GM12878 (cell line): ENCODE results near the gene CARM1. TPM values are rescaled to one million over a fixed set of nuclear protein-coding genes. Genes with fewer than 3 reads are reported as not detected.

Experiments used
- BHLHE40 ChIP-seq, 2 experiments: fragments of 450-650 bp in 1 of 2; IDR thresholded peaks; 2 replicates each; pipeline ENCODE4 v1.6.1; 2011 to 2017; ENCODE audit warnings: low read depth in 2 of 2, borderline replicate concordance in 1 of 2, improper control_type of control experiment in 1 of 2, low read length in 1 of 2, mild to moderate bottlenecking in 1 of 2
- CTCF ChIP-seq, 3 experiments: IDR thresholded peaks in 2 of 3; conservative IDR thresholded peaks in 1 of 3; 2 replicates each; pipeline ENCODE4 v1.5.1; 2011; ENCODE audit warnings: low read depth in 3 of 3, low read length in 3 of 3, mild to moderate bottlenecking in 3 of 3, control low read depth in 2 of 3, moderate library complexity in 2 of 3, inconsistent platforms in 1 of 3, mixed read lengths in 1 of 3; ENCODE audit not compliant: control insufficient read depth in 2 of 3, insufficient read depth in 1 of 3; ENCODE audit errors: extremely low read depth in 1 of 3
- DPF2 ChIP-seq: fragments of 450-650 bp; IDR thresholded peaks from 2 replicates; pipeline ENCODE4 v1.6.1; 2017; ENCODE audit warnings: mild to moderate bottlenecking
- IKZF1 ChIP-seq: fragments of 450-650 bp; conservative IDR thresholded peaks from 2 replicates; pipeline ENCODE4 v1.6.1; 2017; ENCODE audit warnings: antibody characterized with exemption, mild to moderate bottlenecking
- KAT2A ChIP-seq: conservative IDR thresholded peaks from 2 replicates; pipeline ENCODE4 v1.6.1; 2011; ENCODE audit warnings: low read depth, low read length; ENCODE audit not compliant: control insufficient read depth
- LARP7 ChIP-seq: fragments of 450-650 bp; IDR thresholded peaks from 2 replicates; pipeline ENCODE4 v1.6.1; 2017; ENCODE audit warnings: mild to moderate bottlenecking
- MTA3 ChIP-seq: IDR thresholded peaks from 2 replicates; pipeline ENCODE4 v1.6.1; 2012; ENCODE audit warnings: low read length, inconsistent platforms, borderline replicate concordance
- NKRF ChIP-seq: fragments of 450-650 bp; conservative IDR thresholded peaks from 2 replicates; pipeline ENCODE4 v1.6.1; 2017; ENCODE audit warnings: mild to moderate bottlenecking, moderate library complexity
- PAX5 ChIP-seq: IDR thresholded peaks from 2 replicates; pipeline ENCODE4 v1.6.1; 2011; ENCODE audit warnings: low read depth, low read length, borderline replicate concordance
- PBX3 ChIP-seq: IDR thresholded peaks from 2 replicates; pipeline ENCODE4 v1.6.1; 2011; ENCODE audit warnings: mild to moderate bottlenecking, low read depth, low read length, moderate library complexity; ENCODE audit not compliant: insufficient replicate concordance
- POLR2A ChIP-seq: IDR thresholded peaks from 2 replicates; pipeline ENCODE4 v1.6.1; 2011; ENCODE audit warnings: low read depth, mild to moderate bottlenecking, low read length
- POLR2AphosphoS5 ChIP-seq: IDR thresholded peaks from 2 replicates; pipeline ENCODE4 v1.6.1; 2011; ENCODE audit warnings: mild to moderate bottlenecking, low read length, inconsistent platforms
- RAD21 ChIP-seq: IDR thresholded peaks from 2 replicates; pipeline ENCODE4 v1.6.1; 2011; ENCODE audit warnings: mild to moderate bottlenecking, low read depth, low read length, moderate library complexity; ENCODE audit not compliant: insufficient read depth
- RELA ChIP-seq: fragments of 450-650 bp; IDR thresholded peaks from 2 replicates; pipeline ENCODE4 v1.8.0; 2014; ENCODE audit warnings: borderline replicate concordance; ENCODE audit not compliant: partially characterized antibody
- SIN3A ChIP-seq: IDR thresholded peaks from 2 replicates; pipeline ENCODE4 v1.6.1; 2012; ENCODE audit warnings: low read depth, low read length, improper control_type of control experiment
- SREBF2 ChIP-seq: IDR thresholded peaks from 2 replicates; pipeline ENCODE4 v1.6.1; 2012; ENCODE audit warnings: mild to moderate bottlenecking, low read length
- TCF3 ChIP-seq: IDR thresholded peaks from 2 replicates; pipeline ENCODE4 v1.6.1; 2012; ENCODE audit warnings: low read depth, mild to moderate bottlenecking, low read length, borderline replicate concordance; ENCODE audit not compliant: insufficient read depth
- YY1 ChIP-seq: IDR thresholded peaks from 2 replicates; pipeline ENCODE4 v1.6.1; 2011; ENCODE audit warnings: low read depth, mild to moderate bottlenecking, low read length
- ZNF24 ChIP-seq: fragments of 450-650 bp; IDR thresholded peaks from 2 replicates; pipeline ENCODE4 v1.6.1; 2017; ENCODE audit warnings: antibody characterized with exemption, mild to moderate bottlenecking
- ZNF622 ChIP-seq: fragments of 450-650 bp; IDR thresholded peaks from 2 replicates; pipeline ENCODE4 v1.6.1; 2017; ENCODE audit warnings: mild to moderate bottlenecking, inconsistent platforms
- ZNF687 ChIP-seq: fragments of 450-650 bp; IDR thresholded peaks from 2 replicates; pipeline ENCODE4 v1.6.1; 2017; ENCODE audit warnings: mild to moderate bottlenecking, moderate library complexity
- ZSCAN29 ChIP-seq: fragments of 450-650 bp; IDR thresholded peaks from 2 replicates; pipeline ENCODE4 v1.6.1; 2017; ENCODE audit warnings: mild to moderate bottlenecking, moderate library complexity
- polyA plus RNA-seq, 11 experiments: library from polyadenylated mRNA; depleted of rRNA in 4 of 11; unstranded in 6 of 11; stranded (reverse) in 5 of 11; fragments of >200 nt; fragmentation: Nextera tagmentation in 4 of 11; fragmentation: Illumina TruSeq in 1 of 11; extraction: Ambion mirVana in 4 of 11; extraction: Trizol in 1 of 11; gene quantifications; 1 replicate in 1 of 11; 2 replicates in 10 of 11; pipeline versions ENCODE4 v1.2.1 to v1.2.3, GENCODE V29; 2011 to 2016; ENCODE audit warnings: inconsistent platforms in 2 of 11, missing spikeins in 2 of 11, low read depth in 1 of 11
- total RNA-seq, 4 experiments: library from RNA; depleted of rRNA in 3 of 4; stranded (reverse); fragments of >200 nt in 3 of 4; fragmentation: Illumina TruSeq in 1 of 4; extraction: Trizol in 1 of 4; gene quantifications; 2 replicates each; pipeline versions ENCODE4 v1.2.1 to v1.2.3, GENCODE V29; 2013 to 2021

Gene CARM1
- total and polyA plus RNA-seq, 10 of the 15 experiments (the other 5 are each of a cell fraction or from before 2014, with no cell fraction given): 0.45 to 116 (median 39.7) TPM

GRCh38 chr19:10968527-10969135 lies 97.3 kb downstream of the CARM1 start (continued):
- TF ChIP-seq POLR2AphosphoS5 (no peak), BHLHE40 (IDR thresholded peaks at IDR 0.05; ENCODE audit: borderline replicate concordance in 1 of 2, low read depth in 2 of 2, low read length in 1 of 2) (peak in 1 of 2 experiments; percentile 46; a peak in 1 of 4 replicates), YY1 (0 out of 2 replicates have a peak, but pooled peaks have one; percentile 9), ZNF687 (0 out of 2 replicates have a peak, but pooled peaks have one; percentile 29), ZSCAN29 (no peak), LARP7 (no peak), DPF2 (peak; percentile 72), SIN3A (no peak), IKZF1 (peak; percentile 69), MTA3 (0 out of 2 replicates have a peak, but pooled peaks have one; percentile 27), TCF3 (peak; percentile 90), ZNF622 (no peak), CTCF (IDR thresholded peaks at IDR 0.05 in 2 of 3, conservative IDR thresholded peaks at IDR 0.05 in 1 of 3; ENCODE audit: control insufficient read depth in 2 of 3, extremely low read depth in 1 of 3, insufficient read depth in 1 of 3, low read depth in 3 of 3, low read length in 3 of 3) (peak in 1 of 3 experiments; percentile 11; a peak in 1 of 6 replicates), PBX3 (peak; percentile 19), NKRF (0 out of 2 replicates have a peak, but pooled peaks have one; percentile 14), PAX5 (peak; percentile 91), KAT2A (no peak), RELA (no peak), SREBF2 (no peak), POLR2A (peak; percentile 29; the same call in 1 of the 2 replicates), ZNF24 (no peak), RAD21 (0 out of 2 replicates have a peak, but pooled peaks have one; percentile 3)
